Measurements from ENCODE around the gene BRD9.
"Not testable (repeated sequence)": the region's sequence is repeated elsewhere in the genome, so short reads cannot be mapped to it uniquely, and the experiment has no call there.

BRD9 gene

DNA sequence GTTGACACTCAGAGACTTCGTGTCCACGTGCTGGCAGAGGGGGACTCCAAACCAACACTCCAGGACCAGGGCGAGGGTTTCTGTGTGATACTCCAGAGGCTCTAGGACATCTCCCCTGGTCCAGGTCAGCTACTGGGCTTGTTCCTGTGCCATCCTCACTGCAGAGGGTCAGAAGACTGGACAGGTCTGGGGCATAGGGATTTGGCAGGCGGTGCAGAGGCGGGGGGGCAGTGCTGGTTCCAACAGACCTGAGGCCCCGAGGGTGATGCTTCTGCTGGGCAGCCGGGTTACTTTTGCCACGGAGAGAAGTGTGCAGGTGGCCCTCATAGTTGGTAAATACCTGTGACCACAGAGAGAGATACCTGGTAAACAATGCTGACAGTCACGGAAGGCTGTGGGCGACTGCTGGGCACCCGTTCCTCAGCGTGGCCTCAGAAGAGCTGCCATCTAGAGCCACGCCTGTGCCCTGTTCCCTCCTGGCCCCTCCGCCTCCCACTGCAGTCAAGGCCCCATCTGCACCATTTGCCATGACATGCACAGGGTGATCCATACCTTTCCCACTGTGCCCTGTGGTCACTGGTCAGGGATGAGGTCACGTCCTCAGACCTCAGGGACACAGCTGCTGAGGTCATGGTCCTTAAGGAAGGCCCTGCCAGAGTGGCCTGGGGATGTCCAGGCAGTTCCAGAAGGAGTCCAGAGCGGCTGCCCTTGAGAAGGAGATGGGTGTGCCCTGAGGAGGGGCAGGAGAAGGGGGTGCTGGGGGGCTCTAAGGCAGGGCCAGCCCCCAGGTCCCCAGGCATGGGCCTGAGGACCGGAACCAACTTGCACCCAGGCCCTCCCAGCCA lies 30.1 kb upstream of the BRD9 start:
- DNase-seq = no peak

DNA sequence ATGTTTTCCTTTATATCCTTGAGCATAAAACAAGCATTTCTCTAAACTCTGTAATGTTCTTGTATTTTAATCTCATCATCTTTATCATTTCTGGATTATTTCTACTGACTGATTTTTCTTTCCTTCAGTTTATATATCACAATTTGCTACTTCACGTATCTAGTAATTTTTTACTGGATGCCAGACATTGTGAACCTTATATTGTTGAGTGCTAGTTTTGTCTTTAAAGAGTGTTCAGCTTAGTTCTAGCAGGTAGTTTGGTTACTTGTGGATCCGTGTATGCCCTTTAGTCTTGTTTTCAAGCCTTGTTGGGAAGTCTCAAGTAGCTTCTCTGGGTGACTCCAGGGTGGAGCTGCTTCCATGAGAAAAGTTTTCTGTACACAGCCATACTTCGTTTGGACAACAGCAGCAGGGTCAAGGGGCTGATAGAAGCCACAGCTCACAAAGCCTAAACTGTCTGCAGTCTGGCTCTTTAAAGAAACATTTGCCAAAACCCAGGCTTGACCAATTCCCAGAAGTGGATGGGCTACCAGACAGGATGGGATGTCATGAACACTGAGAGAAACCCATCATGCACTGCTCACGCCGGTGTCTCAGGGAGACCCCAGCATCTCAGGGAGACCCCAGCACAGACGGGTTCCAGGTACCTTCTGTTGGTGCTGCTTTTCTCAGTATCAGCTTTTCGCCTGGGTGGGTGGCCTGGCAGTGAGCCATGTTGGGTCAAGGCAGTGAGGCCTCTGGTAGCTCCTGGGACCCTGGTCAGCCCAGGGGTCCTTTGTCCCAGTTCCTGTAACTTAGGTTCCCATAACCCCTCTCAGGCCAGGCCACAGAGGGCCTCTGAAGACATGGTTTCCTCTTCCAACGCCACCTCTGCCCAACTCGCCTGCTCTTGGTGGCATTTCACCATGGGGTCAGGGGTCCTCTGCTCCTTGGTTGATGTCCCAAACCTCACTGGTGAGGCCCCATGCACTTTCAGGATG lies 29.1 kb upstream of the BRD9 start:
- DNase-seq = no peak

DNA sequence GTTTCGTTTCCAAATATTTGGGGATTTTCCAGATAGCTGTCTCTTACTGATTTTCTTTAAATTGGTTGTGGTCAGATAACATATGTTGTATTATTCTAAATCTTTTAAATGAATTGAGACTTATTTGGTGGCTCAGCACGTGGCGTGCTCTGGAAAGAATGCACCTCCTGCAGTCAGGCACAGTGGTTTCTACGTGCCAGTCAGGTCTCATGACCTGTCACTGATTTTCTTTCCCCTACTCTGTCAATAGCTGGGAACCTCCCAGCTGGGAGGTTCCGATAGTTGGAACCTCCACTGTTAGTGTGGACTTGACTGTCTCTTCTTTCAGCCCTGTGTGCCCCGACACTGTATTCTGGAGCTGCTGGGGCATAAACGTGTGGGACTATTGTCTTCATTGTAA lies 27.7 kb upstream of the BRD9 start:
- DNase-seq = no peak

DNA sequence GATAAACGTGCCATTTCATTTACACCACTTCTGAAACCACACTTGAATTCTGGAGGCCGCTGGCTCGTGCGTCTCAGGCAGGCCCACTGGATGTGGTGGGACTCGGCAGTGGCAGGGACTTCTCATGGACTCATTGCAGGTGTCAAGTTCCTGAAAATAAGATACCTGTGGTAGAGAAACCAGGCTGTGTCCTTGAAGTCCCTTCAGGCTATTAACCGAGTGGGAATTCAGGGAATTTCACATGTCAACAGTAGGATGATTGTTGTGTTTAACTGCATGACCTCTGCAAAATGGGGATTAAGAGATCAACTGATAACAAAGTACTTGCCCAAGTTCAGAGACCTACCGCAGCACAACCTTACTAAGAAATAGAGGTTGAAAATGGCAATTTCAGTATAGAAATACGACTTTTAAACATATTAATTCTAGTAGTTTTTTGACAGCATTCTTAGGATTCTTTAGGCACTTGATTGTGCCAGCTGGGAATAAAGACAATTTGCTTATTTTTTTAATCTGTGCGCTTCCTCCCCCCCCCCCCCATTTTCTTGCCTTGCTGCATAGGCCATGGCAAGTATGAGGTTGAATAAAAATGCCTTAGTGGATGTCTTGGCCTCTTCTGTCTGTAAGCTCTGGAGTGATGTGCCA lies 26.9 kb upstream of the BRD9 start:
- no peak for DNase-seq

DNA sequence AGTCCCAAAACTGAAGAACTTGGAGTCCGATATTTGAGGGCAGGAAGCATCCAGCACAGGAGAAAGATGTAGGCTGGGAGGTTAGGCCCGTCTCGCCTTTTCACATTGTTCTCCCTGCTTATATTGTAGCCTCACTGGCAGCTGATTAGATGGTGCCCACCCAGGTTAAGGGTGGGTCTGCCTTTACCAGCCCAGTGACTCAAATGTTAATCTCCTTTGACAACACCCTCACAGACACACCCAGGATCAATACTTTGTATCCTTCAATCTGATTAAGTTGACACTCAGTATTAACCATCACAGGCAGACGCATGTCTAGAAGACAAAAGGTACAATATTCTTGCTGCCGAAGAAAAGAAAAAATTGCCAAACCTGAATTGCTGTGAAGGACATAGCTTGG lies 26.1 kb upstream of the BRD9 start:
- DNase-seq = not testable (repeated sequence)

DNA sequence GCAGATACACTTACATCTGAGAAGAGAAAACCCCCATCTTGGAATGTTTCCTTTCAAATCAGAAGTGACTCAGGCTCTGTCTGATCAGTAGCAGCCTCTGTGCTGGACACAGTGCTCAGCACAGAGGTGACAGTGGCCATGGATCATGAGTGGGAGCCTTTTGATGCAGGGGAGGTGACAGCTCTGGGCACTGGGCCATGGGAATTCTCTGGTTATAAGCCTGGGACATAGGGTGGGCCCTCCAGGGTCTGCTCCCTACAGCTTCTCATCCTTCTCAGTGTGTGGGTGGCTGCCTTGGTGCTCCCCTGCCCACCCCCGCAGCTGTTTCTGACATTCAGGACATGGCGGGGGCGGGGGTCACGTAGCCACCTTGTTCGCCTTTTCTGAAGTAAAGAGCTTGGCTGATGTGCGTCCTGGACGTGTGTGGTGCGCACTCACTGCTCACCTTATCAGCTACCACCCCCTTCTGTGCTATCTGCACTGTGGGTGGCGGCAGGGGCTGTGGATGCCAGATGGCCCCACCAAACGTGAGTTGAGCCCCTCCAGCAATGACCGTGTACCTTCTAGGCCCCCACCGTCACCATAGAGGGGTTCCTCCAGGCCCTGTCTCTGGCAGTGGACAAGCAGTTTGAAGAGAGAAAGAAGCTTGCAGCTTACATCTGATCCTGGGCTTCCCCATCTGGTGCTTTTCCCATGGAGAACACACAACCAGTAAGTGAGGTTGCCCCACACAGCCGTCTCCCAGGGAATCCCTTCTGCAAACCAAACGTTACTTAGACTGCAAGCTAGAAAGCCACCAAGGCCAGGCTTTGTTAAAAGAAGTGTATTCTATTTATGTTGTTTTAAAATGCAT lies 24.1 kb upstream of the BRD9 start:
- no peak for DNase-seq

DNA sequence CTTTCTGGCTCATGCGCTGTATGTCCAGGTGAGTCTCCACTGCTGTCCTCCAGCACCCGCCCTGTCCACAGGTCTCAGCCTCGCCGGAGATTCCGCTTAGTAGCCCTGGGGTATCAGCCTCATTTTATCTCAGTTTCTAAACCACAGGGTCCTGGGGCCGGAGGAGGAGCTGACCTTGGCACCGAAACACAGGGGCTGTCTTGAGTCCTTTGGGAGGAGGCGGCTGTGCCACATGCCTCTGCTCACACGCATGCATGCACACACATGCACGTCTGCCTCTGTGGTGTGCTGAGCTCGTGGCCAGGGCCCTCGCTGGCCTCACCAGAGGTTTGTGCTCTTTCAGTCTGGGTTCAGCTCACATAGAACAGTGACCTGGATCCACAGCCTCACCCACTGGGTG lies 23.3 kb upstream of the BRD9 start:
- no peak for DNase-seq

DNA sequence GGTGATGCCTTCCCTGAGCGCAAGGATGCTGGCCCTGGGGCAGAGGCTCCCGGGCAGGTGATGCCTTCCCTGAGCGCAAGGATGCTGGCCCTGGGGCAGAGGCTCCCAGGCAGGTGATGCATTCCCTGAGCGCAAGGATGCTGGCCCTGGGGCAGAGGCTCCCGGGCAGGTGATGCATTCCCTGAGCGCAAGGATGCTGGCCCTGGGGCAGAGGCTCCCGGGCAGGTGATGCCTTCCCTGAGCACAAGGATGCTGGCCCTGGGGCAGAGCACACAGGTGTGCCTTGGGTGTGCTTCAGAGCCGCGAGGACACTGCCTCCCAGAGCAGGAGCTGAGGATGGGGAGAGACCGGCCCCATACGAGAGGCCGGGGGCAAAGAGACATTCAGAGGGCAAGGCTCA lies 22.7 kb upstream of the BRD9 start:
- DNase-seq = not testable (repeated sequence)

DNA sequence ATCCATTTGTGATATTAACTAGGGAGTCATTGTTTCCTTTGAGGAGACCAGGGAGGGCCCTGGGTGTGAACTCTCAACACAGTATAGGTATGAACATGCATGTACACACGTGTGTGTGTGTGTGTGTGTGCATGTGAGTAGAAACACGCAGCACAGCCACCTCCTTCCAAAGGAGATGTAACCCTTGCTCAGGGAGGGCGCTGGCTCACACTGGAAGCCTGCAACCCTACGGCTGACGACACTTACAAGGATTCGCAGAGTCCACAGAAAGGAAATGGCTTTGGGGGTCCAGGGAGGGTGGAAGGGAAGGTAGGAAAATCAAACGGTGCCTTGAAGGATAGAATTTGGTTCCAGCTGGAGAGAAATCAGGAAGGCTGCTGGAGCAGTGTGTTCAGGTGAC lies 22.0 kb upstream of the BRD9 start:
- DNase-seq = no peak

DNA sequence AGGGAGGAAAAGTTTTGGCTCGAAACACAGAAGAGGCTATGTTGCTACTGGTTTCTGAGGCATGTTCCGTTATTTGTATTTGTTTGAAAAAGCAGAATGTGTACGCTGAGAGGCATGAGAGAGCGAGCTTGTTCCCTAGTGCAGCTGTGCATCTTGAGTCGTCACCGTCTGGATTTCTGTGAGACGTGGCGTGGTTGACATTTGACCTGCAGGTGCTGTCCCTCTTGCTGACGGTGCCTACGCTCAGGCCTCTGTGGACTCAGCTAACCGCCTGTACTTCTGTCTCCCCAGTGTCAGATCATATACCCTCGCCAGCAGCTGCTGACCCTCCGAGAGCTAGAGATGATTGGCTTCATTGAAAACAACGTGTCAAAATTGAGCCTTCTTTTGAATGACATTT lies 21.6 kb upstream of the BRD9 start:
- no peak for DNase-seq

DNA sequence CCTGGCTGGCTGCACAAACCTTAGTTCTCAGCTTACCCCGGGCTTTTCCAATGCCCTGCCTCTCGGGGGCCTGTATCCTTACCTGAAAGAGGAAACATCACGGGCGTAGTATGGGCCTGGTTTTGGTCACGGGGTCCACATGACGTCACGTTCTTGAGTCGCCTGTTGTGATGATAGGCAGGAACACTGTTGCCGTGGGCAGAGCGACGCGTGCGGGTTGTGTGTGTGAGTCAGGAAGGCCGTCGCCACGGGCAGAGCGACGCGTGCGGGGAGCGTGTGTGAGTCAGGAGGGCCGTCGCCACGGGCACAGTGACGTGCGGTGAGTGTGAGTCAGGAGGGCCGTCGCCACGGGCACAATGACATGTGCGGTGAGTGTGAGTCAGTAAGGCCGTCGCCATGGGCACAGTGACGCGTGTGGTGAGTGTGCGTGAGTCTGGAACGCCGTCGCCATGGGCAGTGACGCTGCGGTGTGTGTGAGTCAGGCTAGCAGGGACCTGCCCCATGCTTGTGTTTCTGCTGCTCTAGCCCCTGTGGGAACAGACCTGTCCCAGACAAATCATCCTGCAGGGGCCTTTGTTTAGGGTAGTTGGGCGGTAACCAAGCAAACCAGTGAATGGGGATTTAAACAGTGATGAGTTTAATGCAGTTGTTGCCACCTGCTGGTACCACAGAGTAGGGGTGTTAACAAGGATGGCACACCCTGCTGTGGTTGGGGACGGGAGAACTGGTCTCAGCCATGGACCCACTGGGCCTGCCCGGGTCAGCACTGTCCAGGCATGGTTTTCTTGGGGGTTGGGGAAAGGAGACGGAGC lies 19.9 kb upstream of the BRD9 start:
- DNase-seq = peak; percentile 13

DNA sequence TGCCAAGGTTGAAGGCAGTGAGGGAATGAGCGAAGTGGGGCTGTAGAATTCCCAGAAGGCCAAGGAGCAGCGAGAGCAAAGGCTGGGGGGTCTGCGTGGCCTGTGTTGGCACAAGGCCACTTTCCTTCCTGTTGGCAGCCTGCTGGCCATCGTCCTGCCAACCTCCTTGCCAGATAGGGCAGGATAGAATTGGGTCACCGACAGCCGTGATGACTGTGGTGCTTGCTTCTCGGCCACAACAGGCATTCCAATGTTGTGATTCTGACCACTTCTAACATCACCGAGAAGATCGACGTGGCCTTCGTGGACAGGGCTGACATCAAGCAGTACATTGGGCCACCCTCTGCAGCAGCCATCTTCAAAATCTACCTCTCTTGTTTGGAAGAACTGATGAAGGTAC lies 19.0 kb upstream of the BRD9 start:
- DNase-seq = no peak

DNA sequence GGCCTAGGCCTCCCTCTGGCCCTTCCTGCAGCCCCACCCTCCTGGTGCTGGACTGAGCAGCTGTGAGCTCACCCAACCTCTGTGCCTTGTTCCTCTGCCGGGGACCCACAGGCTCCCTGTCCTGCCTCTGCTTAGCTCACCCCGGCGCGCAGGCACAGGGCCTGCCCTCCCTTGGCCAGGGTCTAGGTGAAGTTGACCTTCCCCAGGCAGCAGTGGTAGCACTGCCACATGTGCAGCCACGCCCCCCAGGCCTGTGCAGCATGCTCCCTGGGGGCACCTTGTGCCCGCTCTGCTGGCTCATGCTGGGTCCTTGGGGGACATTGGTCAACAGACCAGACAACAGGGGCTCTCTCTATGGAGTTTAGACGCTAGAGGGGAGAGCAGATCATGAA lies 18.2 kb upstream of the BRD9 start:
- DNase-seq = no peak

DNA sequence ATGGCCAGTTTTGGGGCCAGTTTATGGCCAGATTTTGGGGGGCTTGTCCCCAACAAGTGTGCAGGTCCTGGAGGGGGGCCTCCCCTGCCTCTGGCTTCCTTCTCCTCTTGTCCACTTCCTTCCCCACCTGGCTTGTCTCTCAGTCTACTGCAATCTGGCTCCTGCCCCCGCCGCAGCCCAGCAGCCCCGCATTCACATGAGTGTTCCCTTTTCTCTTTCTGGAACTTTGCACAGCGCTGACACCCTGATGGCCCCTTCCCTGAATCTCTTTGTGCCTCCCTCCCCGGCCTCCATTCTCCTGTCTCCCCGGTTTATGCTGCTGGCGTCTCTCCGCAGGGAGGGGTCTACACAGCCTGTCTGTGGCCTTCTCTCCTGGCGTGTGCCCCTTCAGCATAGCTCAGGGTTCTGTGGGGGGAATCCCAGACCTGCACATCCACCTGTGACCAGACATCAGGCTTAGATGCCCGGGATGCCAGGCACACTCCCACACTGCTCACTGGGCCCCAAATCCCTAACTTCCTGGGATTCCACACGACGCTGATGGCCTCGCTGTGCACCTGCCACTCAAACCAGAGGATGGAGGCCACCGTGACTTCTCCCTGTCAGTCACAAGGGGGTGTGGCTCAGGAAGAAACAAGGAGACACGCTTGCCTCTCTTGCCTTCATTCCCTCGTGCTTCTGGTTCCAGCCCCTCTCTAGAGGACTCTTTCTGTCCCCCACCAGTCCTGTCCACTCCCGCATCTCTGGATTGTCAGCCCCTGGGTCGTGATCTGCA lies 17.6 kb upstream of the BRD9 start:
- no peak for DNase-seq

DNA sequence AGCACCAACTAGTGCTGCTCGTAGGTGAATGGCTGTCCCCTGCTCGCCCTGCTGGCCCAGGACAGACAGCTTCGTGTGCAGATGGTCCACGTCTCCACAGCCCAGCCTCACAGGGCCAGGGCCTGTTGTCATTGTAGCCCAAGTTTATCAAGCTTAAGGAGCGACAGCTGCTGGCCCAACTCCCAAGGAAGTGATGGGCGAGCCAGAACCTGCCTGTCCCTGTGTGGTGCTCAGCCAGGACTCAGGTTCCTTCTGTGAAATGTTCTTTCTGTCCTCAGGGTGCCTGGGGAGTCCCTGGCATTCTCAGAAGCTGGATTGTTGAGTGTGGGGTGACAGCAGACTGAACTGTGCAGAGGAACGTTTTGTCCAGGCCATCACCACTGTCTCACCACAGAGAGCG lies 16.5 kb upstream of the BRD9 start:
- DNase-seq = peak; percentile 84

DNA sequence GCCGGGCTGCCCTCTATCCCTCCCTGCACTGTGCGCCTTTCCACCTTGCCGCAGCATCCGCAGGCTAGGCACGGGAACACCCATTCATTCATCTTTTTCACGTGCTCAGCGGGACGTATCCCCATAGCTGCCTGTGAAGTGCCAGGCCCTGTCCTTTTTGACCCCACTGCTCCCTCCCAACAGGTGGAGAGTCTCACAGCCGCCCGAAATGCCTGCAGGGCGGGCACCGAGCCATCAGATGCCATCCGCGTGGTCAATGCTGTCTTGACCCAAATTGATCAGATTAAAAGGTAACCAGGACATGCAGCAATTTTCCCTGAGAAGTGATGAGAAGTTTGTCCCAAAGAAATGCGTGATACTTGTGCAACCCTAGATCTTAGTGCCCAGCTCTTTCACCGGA lies 15.6 kb upstream of the BRD9 start:
- no peak for DNase-seq

DNA sequence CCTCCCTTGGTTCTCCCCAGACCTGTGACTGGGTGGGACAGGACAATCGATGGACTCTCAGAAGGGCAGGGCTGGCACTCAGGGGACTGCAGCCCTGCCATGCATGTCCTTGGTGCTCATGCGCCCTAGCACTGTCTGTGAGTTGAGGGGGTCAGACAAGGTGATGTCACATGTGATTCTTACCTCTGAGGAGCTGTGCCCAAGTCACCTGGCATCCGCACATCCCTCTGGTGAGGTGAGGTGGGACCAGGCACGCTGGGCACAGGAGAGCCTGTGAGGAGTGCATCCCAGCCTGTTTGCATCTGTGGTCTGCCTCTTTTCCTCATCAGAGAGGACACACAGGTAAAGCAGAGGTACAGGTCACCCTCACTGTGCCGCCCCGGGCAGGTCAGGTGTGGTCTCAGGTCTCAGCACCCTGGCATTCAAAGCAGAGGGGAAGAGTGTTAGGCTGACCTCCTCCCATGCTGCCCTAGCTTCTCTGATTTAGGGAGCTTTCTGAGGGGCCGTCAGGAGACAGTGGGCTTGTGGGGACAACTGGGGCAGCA lies 14.8 kb upstream of the BRD9 start:
- no peak for DNase-seq

DNA sequence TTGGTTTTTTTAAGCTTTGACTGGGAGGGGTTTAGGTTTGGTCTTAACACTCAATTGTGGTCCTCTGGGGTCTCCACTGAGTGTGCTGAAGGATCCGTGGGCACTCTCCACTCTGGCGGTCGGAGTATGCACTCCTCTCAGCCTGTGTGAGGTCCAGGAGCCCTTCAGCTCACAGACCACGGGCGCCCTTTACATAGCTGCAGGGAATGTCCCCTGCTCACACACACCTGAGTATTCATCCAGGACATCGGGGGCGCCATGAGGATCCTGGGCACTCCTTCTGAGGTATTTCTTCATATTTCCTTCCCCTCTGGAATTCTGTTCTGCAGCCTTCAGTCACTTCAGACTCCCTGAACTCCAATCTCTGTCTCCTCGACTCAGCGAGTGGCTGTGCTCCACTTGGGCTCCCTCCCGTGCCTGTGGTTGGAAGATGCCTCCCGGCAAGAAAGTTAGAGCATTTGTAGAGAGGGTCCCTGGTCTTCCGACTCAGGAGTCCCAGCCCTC lies 12.6 kb upstream of the BRD9 start:
- no peak for DNase-seq

DNA sequence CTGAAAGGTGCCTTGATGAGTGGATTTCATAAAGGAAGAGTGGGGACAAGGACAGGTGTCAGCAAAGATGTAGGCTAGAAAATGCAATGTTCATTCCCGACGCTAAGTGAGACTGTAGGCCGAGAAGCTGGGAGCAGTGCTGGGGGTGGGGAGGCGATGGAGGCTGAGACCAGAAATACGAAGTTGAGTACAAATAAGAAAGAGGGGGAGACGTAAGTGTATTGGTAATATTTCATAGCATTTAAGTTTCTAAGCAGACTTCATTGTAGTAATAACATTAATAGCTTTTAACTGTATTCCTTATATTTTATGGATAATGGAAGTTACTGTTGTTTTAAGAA lies 11.1 kb upstream of the BRD9 start:
- no peak for DNase-seq

DNA sequence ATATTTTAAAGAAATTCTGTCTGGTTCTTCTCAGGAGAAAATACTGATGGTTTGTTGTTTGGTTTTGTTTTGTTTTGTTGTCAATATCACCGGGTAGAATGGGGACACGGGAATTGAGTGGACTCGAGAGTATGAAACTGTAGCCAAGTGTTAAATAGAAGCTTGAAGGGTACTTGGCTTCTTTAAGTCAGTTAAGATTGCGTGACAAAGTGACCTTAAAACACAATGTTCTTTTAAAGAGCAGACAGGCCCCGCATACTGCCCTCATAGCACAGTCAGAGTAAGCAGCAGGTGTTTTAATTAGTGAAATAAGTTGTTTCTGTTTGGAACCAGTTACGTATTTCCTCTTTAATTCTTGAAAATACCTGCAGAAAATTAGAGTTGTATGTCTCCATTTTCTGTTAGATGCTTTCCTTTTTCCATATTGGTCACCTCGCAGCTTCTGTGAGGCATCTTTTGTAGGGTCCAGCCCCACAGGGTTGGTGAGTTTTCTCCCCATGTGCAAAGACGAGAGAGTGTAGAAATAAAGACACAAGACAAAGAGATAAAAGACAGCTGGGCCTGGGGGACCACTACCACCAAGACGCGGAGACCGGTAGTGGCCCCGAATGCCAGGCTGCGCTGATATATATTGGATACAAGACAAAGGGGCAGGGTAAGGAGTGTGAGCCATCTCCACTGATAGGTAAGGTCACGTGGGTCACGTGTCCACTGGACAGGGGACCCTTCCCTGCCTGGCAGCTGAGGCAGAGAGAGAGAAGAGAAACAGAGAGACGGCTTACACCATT lies 9.7 kb upstream of the BRD9 start:
- no peak for DNase-seq

Data from NCI-H2171 treated with DMSO at 0.1 percent for 48 hours (cell line).